ENCODE data around the gene OPRM1. TPM values are rescaled to one million over a fixed set of nuclear protein-coding genes. Genes with fewer than 3 reads are reported as not detected.

OPRM1 gene
- total RNA-seq, 1 donor from 2014 or later = not detected

- H3K36me3 Mint-ChIP-seq (ENCODE audit: low read depth) = no peaks in the 10 kb centered on the region
- no peaks in the 10 kb centered on the region for H3K27me3 Mint-ChIP-seq (ENCODE audit: low read depth)
- H3K27ac Mint-ChIP-seq (ENCODE audit: unreplicated experiment) = no peak overlapping the region
- no peak for DNase-seq (ENCODE audit: low spot score)
- TF ChIP-seq CTCF (IDR thresholded peaks at IDR 0.05) = peak; percentile 80
- H3K4me1 Mint-ChIP-seq (ENCODE audit: low read depth) = no peaks in the 10 kb centered on the region
- H3K9me3 Mint-ChIP-seq (ENCODE audit: low read depth) = no peaks in the 10 kb centered on the region
- no peak overlapping the region for H3K4me3 Mint-ChIP-seq (ENCODE audit: unreplicated experiment)
Observed at GRCh38 chr6:154156135-154156896, 117.3 kb downstream of the OPRM1 start.

- Mint-ChIP-seq H3K27ac (ENCODE audit: unreplicated experiment) (no peak overlapping the region), H3K4me3 (ENCODE audit: unreplicated experiment) (no peak overlapping the region), H3K9me3 (ENCODE audit: low read depth) (no peaks in the 10 kb centered on the region), H3K4me1 (ENCODE audit: low read depth) (no peaks in the 10 kb centered on the region), H3K27me3 (ENCODE audit: low read depth) (no peaks in the 10 kb centered on the region), H3K36me3 (ENCODE audit: low read depth) (no peaks in the 10 kb centered on the region)
- TF ChIP-seq CTCF (IDR thresholded peaks at IDR 0.05) = no peak
- no peak for DNase-seq (ENCODE audit: low spot score)
Observed at GRCh38 chr6:154157082-154157481, 118.0 kb downstream of the OPRM1 start.

GRCh38 chr6:154157706-154158105 is 118.7 kb downstream of the OPRM1 start:
- H3K27me3 Mint-ChIP-seq (ENCODE audit: low read depth) = no peaks in the 10 kb centered on the region
- TF ChIP-seq CTCF (IDR thresholded peaks at IDR 0.05) = no peak
- no peaks in the 10 kb centered on the region for H3K36me3 Mint-ChIP-seq (ENCODE audit: low read depth)
- no peaks in the 10 kb centered on the region for H3K4me1 Mint-ChIP-seq (ENCODE audit: low read depth)
- H3K27ac Mint-ChIP-seq (ENCODE audit: unreplicated experiment) = no peak overlapping the region
- no peaks in the 10 kb centered on the region for H3K9me3 Mint-ChIP-seq (ENCODE audit: low read depth)
- H3K4me3 Mint-ChIP-seq (ENCODE audit: unreplicated experiment) = no peak overlapping the region
- DNase-seq (ENCODE audit: low spot score) = no peak

- H3K4me1 Mint-ChIP-seq (ENCODE audit: low read depth) = peaks cover under 1% of the 10 kb centered on the region
- no peak overlapping the region for H3K27ac Mint-ChIP-seq (ENCODE audit: unreplicated experiment)
- no peak for DNase-seq (ENCODE audit: low spot score)
- H3K4me3 Mint-ChIP-seq (ENCODE audit: unreplicated experiment) = no peak overlapping the region
- H3K27me3 Mint-ChIP-seq (ENCODE audit: low read depth) = no peaks in the 10 kb centered on the region
- no peak for TF ChIP-seq CTCF (IDR thresholded peaks at IDR 0.05)
- H3K9me3 Mint-ChIP-seq (ENCODE audit: low read depth) = no peaks in the 10 kb centered on the region
- no peaks in the 10 kb centered on the region for H3K36me3 Mint-ChIP-seq (ENCODE audit: low read depth)
Observed at GRCh38 chr6:154159126-154159525, 120.1 kb downstream of the OPRM1 start.

- H3K27ac Mint-ChIP-seq (ENCODE audit: unreplicated experiment) = no peak overlapping the region
- no peak overlapping the region for H3K4me3 Mint-ChIP-seq (ENCODE audit: unreplicated experiment)
- H3K4me1 Mint-ChIP-seq (ENCODE audit: low read depth) = peaks cover 5% of the 10 kb centered on the region
- TF ChIP-seq CTCF (IDR thresholded peaks at IDR 0.05) = no peak
- no peaks in the 10 kb centered on the region for H3K27me3 Mint-ChIP-seq (ENCODE audit: low read depth)
- no peak for DNase-seq (ENCODE audit: low spot score)
- peaks cover 3% of the 10 kb centered on the region for H3K9me3 Mint-ChIP-seq (ENCODE audit: low read depth)
- H3K36me3 Mint-ChIP-seq (ENCODE audit: low read depth) = peaks cover 3% of the 10 kb centered on the region
Observed at GRCh38 chr6:154161689-154162088, 122.6 kb downstream of the OPRM1 start.

Measured in chondrocyte (in vitro differentiated cells).